CD4-positive, alpha-beta memory T cell (primary cell): ENCODE results near the gene BDNF. TPM values are rescaled to one million over a fixed set of nuclear protein-coding genes. Genes with fewer than 3 reads are reported as not detected.
A peak's percentile ranks its signal among the peaks of the same experiment; 100 is the strongest.

Experiments
- CTCF ChIA-PET: fragments of 350-600 bp; sonication (Branson Sonifier 250); formaldehyde crosslinking; loops from one replicate; lab custom pipeline; 2021; ENCODE audit warnings: inconsistent platforms; ENCODE audit not compliant: partially characterized antibody; lab: Charles Lee
- POLR2A ChIA-PET: fragments of 350-600 bp; sonication (Branson Sonifier 250); formaldehyde crosslinking; loops from one replicate; lab custom pipeline; 2021; ENCODE audit not compliant: partially characterized antibody; lab: Charles Lee
- DNase-seq, 5 donors: peaks; one replicate each; pipeline versions ENCODE4 v3.0.0 to v3.0.0-alpha.2; 2020 to 2022; ENCODE audit warnings: mixed read lengths in 1 of 5
- H3K27ac ChIP-seq: one replicate; pipeline ENCODE4 v1.7.0; 2013; ENCODE audit warnings: low read depth, low read length
- H3K27me3 ChIP-seq: 2 replicates; pipeline ENCODE4 v1.7.0; 2013; ENCODE audit warnings: mild to moderate bottlenecking, low read length, moderate library complexity; ENCODE audit not compliant: insufficient read depth
- H3K36me3 ChIP-seq: 2 replicates; pipeline ENCODE4 v1.7.0; 2013; ENCODE audit warnings: mild to moderate bottlenecking, low read length, moderate library complexity; ENCODE audit not compliant: insufficient read depth
- H3K4me1 ChIP-seq: 2 replicates; pipeline ENCODE4 v1.7.0; 2013; ENCODE audit warnings: mild to moderate bottlenecking, low read length, moderate library complexity; ENCODE audit not compliant: insufficient read depth
- H3K4me3 ChIP-seq, 2 donors: one replicate each; pipeline ENCODE4 v1.7.0; 2013; ENCODE audit warnings: low read length in 2 of 2, mild to moderate bottlenecking in 1 of 2
- H3K9me3 ChIP-seq, 2 donors: one replicate each; pipeline ENCODE4 v1.7.0; 2013; ENCODE audit warnings: low read length in 2 of 2, control low read depth in 1 of 2; ENCODE audit not compliant: control insufficient read depth in 1 of 2
- H3K27ac Mint-ChIP-seq, 7 donors: one replicate each; pipeline ENCODE4 v1.8.0; 2020 to 2021; ENCODE audit warnings: mixed read lengths in 7 of 7, mild to moderate bottlenecking in 6 of 7, inconsistent platforms in 3 of 7, moderate library complexity in 3 of 7
- H3K27me3 Mint-ChIP-seq, 2 donors: one replicate each; pipeline ENCODE4 v1.8.0; 2020 to 2021; ENCODE audit warnings: mixed read lengths in 2 of 2
- H3K36me3 Mint-ChIP-seq, 2 donors: one replicate each; pipeline ENCODE4 v1.8.0; 2020 to 2021; ENCODE audit warnings: mixed read lengths in 2 of 2, inconsistent platforms in 1 of 2, mild to moderate bottlenecking in 1 of 2
- H3K4me1 Mint-ChIP-seq, 4 donors: one replicate each; pipeline ENCODE4 v1.8.0; 2020 to 2021; ENCODE audit warnings: mixed read lengths in 4 of 4, mild to moderate bottlenecking in 1 of 4
- H3K4me3 Mint-ChIP-seq, 8 donors: one replicate each; pipeline ENCODE4 v1.8.0; 2020 to 2021; ENCODE audit warnings: mixed read lengths in 8 of 8, mild to moderate bottlenecking in 7 of 8, moderate library complexity in 6 of 8, inconsistent platforms in 3 of 8
- H3K9me3 Mint-ChIP-seq, 8 donors: one replicate each; pipeline ENCODE4 v1.8.0; 2020 to 2021; ENCODE audit warnings: mixed read lengths in 8 of 8, mild to moderate bottlenecking in 5 of 8, inconsistent platforms in 3 of 8, moderate library complexity in 1 of 8
- intact Hi-C: fragments of 100-400 bp; cut with micrococcal nuclease; formaldehyde crosslinking; loops from one replicate; pipeline ENCODE4 v1.15.1; 2023
- polyA plus RNA-seq, 2 donors: library from polyadenylated mRNA; unstranded; fragments of 300-500 nt; fragmentation: Illumina TruSeq; gene quantifications; one replicate each; pipeline ENCODE4 v1.2.3, GENCODE V29; 2021
- total RNA-seq, 2 experiments: library from RNA; stranded (reverse); gene quantifications; one replicate each; pipeline ENCODE4 v1.2.3, GENCODE V29; 2021

Gene BDNF
- total and polyA plus RNA-seq, 4 experiments from 2014 or later: not detected

DNA sequence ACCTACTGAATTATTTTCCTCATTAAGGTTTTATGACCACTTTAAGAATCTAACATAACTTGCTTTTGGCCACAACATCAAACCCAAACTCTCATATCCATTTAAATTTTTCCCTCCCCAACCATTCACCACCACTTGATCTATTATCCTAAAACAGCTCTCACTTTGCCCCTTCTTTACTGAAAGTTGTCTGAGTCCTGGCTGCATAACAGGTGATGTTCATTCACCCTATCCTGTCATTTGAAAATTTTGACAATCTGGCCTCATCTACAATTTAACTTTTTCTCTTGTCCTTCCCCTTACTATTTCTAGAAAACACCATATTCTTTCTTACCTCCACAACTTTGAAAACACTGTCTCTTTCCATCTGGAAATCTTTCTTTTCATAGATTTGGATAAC, 89.3 kb downstream of the BDNF start:
- H3K36me3 ChIP-seq: no peaks in the 10 kb centered on the region
- Mint-ChIP-seq H3K36me3 (peaks cover 2 to 4% of the 10 kb centered on the region in 2 donors), H3K27me3 (no peaks in the 10 kb centered on the region), H3K4me1 (no peaks in the 10 kb centered on the region), H3K4me3 (no peak overlapping the region), H3K9me3 (no peaks in the 10 kb centered on the region), H3K27ac (no peak overlapping the region)
- no peak overlapping the region for H3K4me3 ChIP-seq
- H3K4me1 ChIP-seq: no peaks in the 10 kb centered on the region
- no peak overlapping the region for H3K27ac ChIP-seq
- no peaks in the 10 kb centered on the region for H3K27me3 ChIP-seq
- ChIA-PET POLR2A (no interaction called here), CTCF (no interaction called here)
- no peak for DNase-seq
- intact Hi-C loops: no loop called here
- no peaks in the 10 kb centered on the region for H3K9me3 ChIP-seq

DNA sequence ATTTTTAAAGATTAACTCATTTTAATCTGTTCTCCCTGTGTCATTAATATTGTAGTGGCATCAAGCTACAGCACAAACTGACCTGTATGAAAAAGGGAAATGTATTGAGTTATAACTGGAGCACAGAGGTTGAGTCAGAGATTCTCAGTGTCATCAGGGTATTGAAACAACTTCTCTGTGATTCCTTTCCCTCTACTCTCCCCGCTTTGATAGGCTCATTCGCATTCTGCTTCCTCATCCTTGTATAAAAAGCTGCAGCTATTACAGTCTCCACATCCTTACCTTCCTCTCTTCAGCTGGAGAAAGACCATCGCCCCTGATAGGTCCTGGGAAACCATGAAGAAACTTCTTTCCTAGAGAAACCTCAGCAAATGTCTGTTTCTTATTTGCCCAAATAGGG, 90.0 kb downstream of the BDNF start:
- intact Hi-C loops: no loop called here
- Histone ChIP-seq H3K4me1 (no peaks in the 10 kb centered on the region), H3K27ac (no peak overlapping the region), H3K4me3 (no peak overlapping the region), H3K27me3 (no peaks in the 10 kb centered on the region), H3K36me3 (no peaks in the 10 kb centered on the region), H3K9me3 (no peaks in the 10 kb centered on the region)
- ChIA-PET CTCF (no interaction called here), POLR2A (no interaction called here)
- Mint-ChIP-seq H3K4me1 (no peaks in the 10 kb centered on the region), H3K36me3 (peaks cover 2 to 4% of the 10 kb centered on the region in 2 donors), H3K27ac (peak overlapping the region in 1 of 7 donors; percentile 34), H3K27me3 (no peaks in the 10 kb centered on the region), H3K4me3 (no peak overlapping the region), H3K9me3 (no peaks in the 10 kb centered on the region)
- no peak for DNase-seq

DNA sequence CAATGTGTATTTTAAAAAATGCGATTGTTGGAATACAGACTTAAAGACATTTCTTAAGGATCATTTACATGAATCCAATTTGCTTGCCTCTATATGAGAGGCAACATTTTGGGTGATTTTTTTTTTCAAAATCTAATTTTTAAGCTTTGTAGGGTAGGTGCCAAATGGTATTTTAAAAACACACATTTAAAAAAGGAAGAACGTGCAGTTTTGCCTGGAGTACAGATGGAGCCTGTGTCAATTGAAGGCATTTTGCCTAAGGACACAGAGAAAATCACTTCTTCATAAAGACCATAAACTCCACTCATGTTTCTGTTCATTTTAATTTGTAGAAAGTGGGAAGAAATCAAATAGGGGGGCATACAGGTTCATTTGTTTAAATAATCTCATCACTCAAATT, 91.3 kb downstream of the BDNF start:
- Mint-ChIP-seq H3K27ac (no peak overlapping the region), H3K27me3 (no peaks in the 10 kb centered on the region), H3K4me3 (no peak overlapping the region), H3K9me3 (no peaks in the 10 kb centered on the region), H3K4me1 (no peaks in the 10 kb centered on the region), H3K36me3 (peaks cover 2 to 4% of the 10 kb centered on the region in 2 donors)
- Histone ChIP-seq H3K27me3 (no peaks in the 10 kb centered on the region), H3K9me3 (no peaks in the 10 kb centered on the region), H3K4me3 (no peak overlapping the region), H3K27ac (no peak overlapping the region), H3K4me1 (no peaks in the 10 kb centered on the region), H3K36me3 (no peaks in the 10 kb centered on the region)
- ChIA-PET POLR2A (no interaction called here), CTCF (no interaction called here)
- intact Hi-C loops: no loop called here
- no peak for DNase-seq

DNA sequence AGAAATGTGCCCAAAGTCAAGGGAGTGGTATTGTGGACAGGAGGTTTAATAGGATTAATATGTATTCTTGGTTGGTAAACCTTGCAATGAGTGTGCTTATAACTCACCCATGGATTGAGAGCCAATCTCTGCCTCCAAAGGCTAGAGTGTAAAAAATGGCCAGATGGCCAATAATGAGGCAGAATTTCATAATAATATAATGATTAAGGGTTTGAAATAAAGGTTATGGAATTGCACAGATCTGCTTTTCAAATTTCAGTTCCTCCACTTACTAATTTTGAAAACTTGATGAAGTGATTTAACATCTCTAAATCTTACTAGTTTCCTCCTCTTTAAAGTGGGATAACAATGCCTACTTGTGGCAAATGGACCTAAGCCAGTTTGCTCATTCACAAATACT, 94.8 kb downstream of the BDNF start:
- CTCF ChIA-PET: no interaction called here

More for the DNA sequence above, 94.8 kb downstream of the BDNF start:
- Mint-ChIP-seq H3K27me3 (no peaks in the 10 kb centered on the region), H3K4me1 (no peaks in the 10 kb centered on the region), H3K9me3 (peaks cover 0 to 1% (median 0%) of the 10 kb centered on the region in 8 donors), H3K4me3 (no peak overlapping the region), H3K36me3 (no peaks in the 10 kb centered on the region), H3K27ac (no peak overlapping the region)
- intact Hi-C loops: no loop called here
- DNase-seq: no peak
- H3K9me3 ChIP-seq: no peaks in the 10 kb centered on the region
- no peaks in the 10 kb centered on the region for H3K36me3 ChIP-seq
- POLR2A ChIA-PET: no interaction called here
- no peak overlapping the region for H3K27ac ChIP-seq
- H3K27me3 ChIP-seq: no peaks in the 10 kb centered on the region
- no peak overlapping the region for H3K4me3 ChIP-seq
- H3K4me1 ChIP-seq: no peaks in the 10 kb centered on the region

Other genes with a start within 250 kb of the BDNF start
- 1 to 10 TPM in 1 of 2 experiments, under 1 TPM in 1; 0.58 to 1.6 TPM for gene LGR4, start 227.7 kb downstream of the BDNF start, total RNA-seq
- under 1 TPM; 0.03 to 0.58 TPM for gene LGR4, start 227.7 kb downstream of the BDNF start, polyA plus RNA-seq
- 10 to 100 TPM; 30.7 to 31.8 TPM for gene LIN7C, start 193.7 kb downstream of the BDNF start, total RNA-seq
- gene LIN7C, start 193.7 kb downstream of the BDNF start, polyA plus RNA-seq: 10 to 100 TPM; 16.4 to 17.8 TPM